Astrocyte of the spinal cord (primary cell): ENCODE results near the gene TSFM.
A peak's percentile ranks its signal among the peaks of the same experiment; 100 is the strongest.
"Not testable (repeated sequence)": the region's sequence is repeated elsewhere in the genome, so short reads cannot be mapped to it uniquely, and the experiment has no call there.

Experiments
- DNase-seq: peaks from one replicate; pipeline ENCODE4 v3.0.0; 2011; ENCODE audit warnings: low read depth, low spot score
- H3K4me3 ChIP-seq: 2 replicates; pipeline ENCODE4 v1.5.1; 2011; ENCODE audit warnings: low read depth, mild to moderate bottlenecking, low read length, moderate library complexity
- in situ Hi-C: cut with HindIII; loops from 2 replicates; pipeline ENCODE4 v1.10.0; 2017; ENCODE audit warnings: low sequenced_read_pairs
- TF ChIP-seq, protein P1 (sequence below): IDR thresholded peaks from 2 replicates; pipeline ENCODE4 v1.5.1; 2012; ENCODE audit warnings: low read depth, mild to moderate bottlenecking, low read length, inconsistent platforms

Gene TSFM

DNA sequence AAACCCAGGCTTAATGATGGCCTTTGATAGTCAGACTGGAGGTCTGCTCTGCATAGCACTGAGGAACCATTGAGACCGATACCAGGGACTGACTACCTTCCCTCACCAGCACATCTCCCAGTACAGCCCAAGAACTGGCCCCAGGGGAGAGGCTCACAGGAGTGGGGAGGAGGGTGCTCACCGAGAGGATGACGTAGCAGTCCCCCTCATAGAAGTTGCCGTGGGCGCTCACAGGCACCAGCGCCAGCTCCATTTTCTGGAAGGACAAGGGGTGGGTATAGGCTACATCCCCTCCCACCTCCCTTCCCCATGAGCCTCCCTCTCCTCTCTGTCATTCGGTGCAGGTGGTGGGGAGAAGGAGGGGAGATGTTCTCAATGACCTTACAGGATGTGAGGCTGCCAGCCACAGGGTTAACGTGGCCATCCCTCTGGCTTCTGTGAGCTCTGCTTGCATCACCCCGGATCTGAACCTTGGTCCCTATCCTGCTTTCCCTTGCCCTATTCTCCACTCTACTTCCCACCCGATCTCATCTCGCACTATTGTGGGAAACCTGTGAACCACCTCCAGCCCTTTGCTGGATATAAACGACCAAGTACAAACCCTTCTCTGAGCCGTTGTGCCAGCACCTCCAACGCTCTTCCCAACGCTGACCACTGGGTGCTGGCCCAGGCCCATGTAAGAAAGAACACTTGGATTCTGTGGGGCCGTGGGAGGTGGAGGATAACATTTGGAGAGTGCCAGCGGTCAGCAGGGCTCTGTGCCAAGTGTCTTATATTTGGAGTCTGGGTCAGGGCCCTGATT, 31.6 kb downstream of the TSFM start:
- in situ Hi-C loops: no loop called here
- TF ChIP-seq, protein P1, sequence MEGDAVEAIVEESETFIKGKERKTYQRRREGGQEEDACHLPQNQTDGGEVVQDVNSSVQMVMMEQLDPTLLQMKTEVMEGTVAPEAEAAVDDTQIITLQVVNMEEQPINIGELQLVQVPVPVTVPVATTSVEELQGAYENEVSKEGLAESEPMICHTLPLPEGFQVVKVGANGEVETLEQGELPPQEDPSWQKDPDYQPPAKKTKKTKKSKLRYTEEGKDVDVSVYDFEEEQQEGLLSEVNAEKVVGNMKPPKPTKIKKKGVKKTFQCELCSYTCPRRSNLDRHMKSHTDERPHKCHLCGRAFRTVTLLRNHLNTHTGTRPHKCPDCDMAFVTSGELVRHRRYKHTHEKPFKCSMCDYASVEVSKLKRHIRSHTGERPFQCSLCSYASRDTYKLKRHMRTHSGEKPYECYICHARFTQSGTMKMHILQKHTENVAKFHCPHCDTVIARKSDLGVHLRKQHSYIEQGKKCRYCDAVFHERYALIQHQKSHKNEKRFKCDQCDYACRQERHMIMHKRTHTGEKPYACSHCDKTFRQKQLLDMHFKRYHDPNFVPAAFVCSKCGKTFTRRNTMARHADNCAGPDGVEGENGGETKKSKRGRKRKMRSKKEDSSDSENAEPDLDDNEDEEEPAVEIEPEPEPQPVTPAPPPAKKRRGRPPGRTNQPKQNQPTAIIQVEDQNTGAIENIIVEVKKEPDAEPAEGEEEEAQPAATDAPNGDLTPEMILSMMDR: no peak
- peak; percentile 23 for DNase-seq
- no peak overlapping the region for H3K4me3 ChIP-seq

DNA sequence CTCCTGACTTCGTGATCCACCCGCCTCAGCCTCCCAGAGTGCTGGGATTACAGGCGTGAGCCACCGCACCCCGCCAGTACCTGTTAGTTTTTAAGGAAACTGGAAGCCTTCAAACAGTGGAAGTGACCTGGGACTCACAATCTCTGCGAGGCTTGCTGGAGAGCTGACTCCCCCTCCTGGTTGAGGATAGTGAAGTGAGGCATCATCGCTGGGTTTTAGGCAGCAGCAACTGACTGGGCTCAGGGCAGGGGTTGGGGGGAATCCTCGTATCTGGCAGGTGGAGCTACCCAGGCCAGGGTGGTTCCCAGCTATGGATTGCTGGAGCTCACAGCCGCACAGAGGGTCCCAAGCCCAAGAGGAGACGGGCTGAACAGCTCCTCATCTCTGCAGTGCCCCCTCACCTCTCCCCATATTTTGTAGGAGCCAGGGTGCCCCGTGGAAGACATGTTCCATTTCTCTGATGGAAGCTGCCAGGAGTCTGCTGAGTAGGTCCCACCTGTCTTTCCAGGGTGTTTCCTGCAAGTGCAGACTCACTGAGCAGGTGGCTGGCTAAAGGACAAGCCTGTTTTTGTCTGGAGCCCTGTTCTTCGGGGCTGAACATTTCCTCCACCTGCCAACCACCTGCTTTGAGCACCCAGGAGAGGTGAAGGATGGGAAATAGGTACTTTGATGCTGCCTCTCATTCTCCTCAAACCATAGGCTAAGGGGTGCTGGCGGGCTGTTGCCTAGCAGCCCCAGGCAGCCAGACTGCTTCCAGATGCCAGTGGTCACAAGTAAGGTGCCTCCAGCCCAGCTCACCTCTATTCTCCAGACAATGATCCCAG, 32.8 kb downstream of the TSFM start:
- no peak overlapping the region for H3K4me3 ChIP-seq
- TF ChIP-seq, protein P1: peak; percentile 26
- DNase-seq: no peak
- in situ Hi-C loops: no loop called here

DNA sequence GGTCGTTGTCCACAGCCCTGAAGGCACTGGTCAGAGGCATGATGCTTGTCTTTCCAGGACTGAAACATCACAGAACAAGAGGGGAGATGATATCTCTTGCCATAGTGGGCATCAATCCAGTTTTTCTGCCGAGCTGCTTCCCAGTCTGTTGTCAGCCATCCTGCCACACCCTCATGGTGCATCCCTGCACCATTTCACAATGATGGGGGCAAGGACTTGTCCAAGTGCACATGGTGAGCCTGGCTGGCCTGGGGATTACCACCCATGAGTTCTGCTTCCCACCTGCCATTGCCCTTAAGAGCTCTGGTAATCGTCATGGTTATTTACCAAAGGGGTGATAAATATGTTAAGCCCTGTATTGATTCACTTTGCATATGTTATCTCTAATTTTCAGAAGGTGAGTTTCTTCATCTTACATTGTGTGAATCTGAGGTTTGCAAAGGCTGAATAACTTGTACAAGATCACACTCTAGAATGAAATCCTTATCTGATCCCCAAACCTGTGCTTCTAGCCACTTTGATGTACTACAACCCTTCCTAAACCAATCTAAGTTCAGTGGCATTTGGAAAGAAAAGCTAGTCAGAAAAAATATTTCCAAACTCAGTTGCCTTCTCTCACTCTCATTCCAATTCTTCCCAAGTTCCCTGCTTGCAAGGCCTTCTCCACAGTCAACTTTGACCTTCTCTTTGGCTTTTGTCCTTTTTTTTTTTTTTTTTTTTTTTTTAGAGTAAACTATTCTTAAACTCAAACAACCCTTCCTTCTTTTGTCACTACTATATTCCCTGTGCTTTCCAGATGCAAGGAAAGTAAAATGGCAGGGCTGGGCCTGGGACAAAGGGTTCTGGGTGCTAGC, 33.6 kb downstream of the TSFM start:
- in situ Hi-C loops: no loop called here
- H3K4me3 ChIP-seq: no peak overlapping the region
- no peak for DNase-seq
- TF ChIP-seq, protein P1: no peak

DNA sequence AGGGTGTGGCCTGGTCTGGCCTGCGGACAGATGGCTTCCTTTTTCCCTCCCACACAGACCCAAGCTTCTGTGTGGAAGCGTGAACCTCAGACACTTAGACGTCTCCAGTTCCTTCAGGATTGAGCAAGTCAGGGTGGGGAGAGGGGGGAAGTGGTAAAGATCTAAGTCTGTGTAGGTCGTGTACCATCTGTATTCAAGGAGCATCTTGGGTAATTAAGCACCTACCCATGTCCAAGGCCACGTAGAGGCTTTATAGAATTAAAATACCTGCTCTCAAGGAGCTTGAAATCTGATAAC, 34.2 kb downstream of the TSFM start:
- in situ Hi-C loops: no loop called here
- TF ChIP-seq, protein P1: no peak
- no peak for DNase-seq
- no peak overlapping the region for H3K4me3 ChIP-seq

DNA sequence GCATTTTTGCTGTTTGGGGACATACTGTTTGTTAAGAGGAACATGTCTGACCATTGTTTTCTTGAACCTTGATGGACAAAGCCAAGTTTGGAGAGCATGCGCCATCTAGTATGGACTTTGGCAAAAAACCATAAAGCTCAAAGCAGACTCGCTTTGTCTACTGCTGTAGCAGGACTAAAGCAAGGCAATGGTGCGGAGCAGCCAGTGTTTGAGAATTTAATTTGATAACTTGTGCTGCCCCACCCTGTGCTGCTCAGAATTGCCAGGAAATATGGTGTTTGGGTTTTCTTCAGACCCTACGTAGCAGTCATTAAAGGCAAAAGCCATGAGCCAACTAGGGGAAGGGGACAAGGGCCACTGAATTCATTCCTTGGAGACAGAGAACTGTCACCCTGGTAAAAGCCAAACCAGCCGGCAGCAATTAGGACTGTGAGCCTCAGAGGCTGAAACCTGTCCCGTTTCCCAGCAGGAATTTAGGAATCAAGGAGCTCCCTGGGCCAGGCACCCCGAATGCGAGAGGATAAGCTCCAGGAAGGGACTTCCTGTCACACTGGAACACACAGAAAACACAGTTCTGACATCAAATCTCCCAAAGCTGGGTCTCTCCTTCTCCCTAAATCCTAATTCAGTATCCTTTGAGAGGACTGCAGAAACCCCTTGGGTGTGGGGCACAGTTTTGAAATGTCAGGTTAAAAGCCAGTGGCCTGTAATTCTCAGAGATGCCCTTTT, 34.8 kb downstream of the TSFM start:
- no peak overlapping the region for H3K4me3 ChIP-seq
- in situ Hi-C loops: no loop called here
- no peak for DNase-seq
- TF ChIP-seq, protein P1: no peak

DNA sequence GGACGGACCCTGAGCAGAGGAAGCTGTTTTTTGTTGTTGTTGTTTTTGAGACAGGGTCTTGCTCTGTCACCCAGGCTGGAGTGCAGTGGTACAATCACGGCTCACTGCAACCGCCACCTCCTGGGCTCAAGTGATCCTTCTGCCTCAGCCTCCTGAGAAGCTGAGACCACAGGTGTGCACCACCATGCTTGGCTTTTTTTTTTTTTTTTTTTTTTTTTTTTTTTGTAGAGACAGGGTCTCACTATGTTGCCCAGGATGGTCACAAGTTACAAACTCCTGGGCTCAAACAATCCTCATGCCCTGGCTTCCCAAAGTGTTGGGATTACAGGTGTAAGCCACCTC, 35.4 kb downstream of the TSFM start:
- H3K4me3 ChIP-seq, in situ Hi-C loops, DNase-seq: not testable (repeated sequence)

DNA sequence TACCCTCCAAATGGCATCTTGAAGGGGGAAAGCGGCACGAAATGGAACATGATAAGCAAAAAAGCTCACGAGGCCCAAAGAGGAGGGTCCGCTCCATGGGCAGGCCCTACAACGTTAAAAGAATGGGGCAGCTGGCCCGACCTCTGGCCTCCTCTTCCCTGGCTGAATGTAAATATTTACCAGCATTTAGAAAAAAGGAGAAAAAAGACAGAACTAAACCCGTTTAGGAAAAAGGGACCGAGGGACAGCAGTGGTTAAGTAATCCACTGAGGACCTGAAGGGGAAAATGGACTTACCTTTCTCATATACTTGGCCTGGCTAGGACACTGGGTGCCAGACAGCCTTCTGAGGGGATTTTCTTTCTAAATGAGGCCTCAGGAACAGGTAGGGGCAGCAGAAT, 37.5 kb downstream of the TSFM start:
- DNase-seq, in situ Hi-C loops, H3K4me3 ChIP-seq: not testable (repeated sequence)

DNA sequence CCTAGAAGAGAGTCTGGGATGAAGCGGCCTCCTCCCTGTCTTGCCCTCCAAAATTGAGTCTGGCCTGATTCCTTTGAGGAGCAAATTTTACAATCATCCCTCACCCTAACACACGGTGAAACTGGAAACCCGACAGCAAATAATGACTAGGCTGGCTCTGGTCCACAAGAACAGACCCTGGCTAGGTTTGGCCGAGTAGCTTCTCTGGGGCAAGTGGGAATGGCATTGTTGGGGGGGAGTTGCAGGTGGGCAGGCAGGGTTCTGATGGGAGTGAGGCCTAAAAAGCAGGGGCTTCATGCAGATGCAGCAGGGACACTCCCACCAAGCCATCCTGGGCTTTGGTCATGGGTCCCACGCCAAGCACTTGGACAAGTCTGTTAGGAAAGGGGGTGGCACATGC, 38.4 kb downstream of the TSFM start:
- in situ Hi-C loops, H3K4me3 ChIP-seq, DNase-seq: not testable (repeated sequence)
